Urinary bladder (tissue), 4 donors: ENCODE data around the gene ARL8B. TPM values are rescaled to one million over a fixed set of nuclear protein-coding genes. Genes with fewer than 3 reads are reported as not detected.
A peak's percentile ranks its signal among the peaks of the same experiment; 100 is the strongest.
"Not testable (repeated sequence)": the region's sequence is repeated elsewhere in the genome, so short reads cannot be mapped to it uniquely, and the experiment has no call there.

Experiments
- DNase-seq: peaks from one replicate; pipeline ENCODE4 v3.0.0-alpha.2; 2015; ENCODE audit errors: extremely low spot score
- H3K27ac ChIP-seq: one replicate; pipeline ENCODE4 v1.5.1; 2013; ENCODE audit warnings: low read depth, mild to moderate bottlenecking, moderate library complexity
- H3K36me3 ChIP-seq: one replicate; pipeline ENCODE4 v1.6.1; 2013; ENCODE audit warnings: mild to moderate bottlenecking, moderate library complexity; ENCODE audit not compliant: insufficient read depth
- H3K4me1 ChIP-seq: one replicate; pipeline ENCODE4 v1.6.1; 2013; ENCODE audit warnings: mild to moderate bottlenecking, moderate library complexity; ENCODE audit not compliant: insufficient read depth
- H3K4me3 ChIP-seq: one replicate; pipeline ENCODE4 v1.5.1; 2013; ENCODE audit warnings: low read depth, low read length
- WGBS: extraction: QIAGEN DNeasy Blood & Tissue Kit; methylation state at CpG from one replicate; pipeline ENCODE4 v1.1.7; 2013; 5-methylcytosine and 5-hydroxymethylcytosine counted together
- polyA plus RNA-seq: library from polyadenylated mRNA; stranded (reverse); fragments of 200-250 nt; gene quantifications from one replicate; pipeline ENCODE4 v1.2.3, GENCODE V29; 2013
- total RNA-seq: library from RNA; depleted of rRNA; stranded (reverse); fragments of >200 nt; gene quantifications from one replicate; pipeline ENCODE4 v1.2.3, GENCODE V29; 2014
- donor health status: healthy with polysubstance abuse.
- donor health status: healthy.

Gene ARL8B
- total and polyA plus RNA-seq, 2 donors: 58.9 to 91.3 TPM

DNA sequence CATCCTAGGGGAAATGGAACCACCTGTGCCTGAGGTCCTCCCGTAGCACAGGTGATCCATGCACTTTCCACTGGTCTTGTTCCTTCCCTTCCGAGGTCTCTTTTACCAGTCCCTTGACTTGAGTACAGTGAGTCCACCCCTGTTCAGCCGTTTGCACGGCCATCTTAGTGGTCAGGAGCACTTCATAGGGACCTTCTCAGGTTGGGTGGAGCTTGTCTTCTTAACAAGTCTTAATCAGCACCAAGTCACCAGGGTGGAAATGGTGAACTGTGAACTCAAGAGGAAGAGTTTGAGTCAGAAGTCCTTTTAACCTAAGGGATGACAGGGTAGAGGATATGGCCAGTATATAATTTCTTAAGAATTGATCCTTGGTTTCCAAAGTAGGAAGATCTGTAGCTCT, 21.4 kb downstream of the ARL8B start:
- WGBS: 99% methylated on average over 4 of the region's 4 CpGs
- H3K4me1 ChIP-seq: no peaks in the 10 kb centered on the region

DNA sequence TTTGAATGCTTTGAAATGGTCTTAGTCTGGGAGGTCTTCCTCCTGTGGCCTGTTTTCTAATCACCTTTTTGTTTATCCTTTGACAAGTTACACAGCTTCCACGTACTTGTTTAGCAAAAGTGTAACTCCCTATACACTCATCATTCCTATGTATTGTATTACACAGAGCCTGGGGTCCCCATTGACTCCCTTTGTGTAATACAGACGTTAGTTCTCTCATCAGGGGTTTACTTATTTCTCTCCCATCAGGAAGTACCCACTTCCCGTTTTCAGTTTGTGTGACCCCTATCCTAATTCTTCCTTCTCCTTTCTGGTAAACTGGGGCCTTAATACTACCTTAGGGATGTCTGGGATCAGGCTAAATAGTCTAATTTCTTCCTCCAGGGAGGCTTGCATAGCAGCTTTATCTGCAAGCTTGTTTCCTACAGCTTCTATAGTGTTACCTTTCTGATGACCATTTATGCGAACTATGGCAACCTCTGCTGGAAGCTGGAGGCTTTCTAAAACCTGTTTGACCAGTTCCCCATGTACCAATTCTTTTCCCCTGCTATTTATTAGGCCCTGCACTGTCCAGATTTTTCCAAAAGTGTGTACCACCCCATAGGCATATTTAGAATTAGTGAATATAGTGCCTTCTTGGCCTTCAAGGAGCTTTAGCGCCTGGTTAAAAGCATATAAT, 22.4 kb downstream of the ARL8B start:
- no peak for DNase-seq
- H3K27ac ChIP-seq: no peak overlapping the region
- no peaks in the 10 kb centered on the region for H3K4me1 ChIP-seq
- 93% methylated on average over 5 of the region's 5 CpGs for WGBS
- no peak overlapping the region for H3K4me3 ChIP-seq
- no peaks in the 10 kb centered on the region for H3K36me3 ChIP-seq

More for the DNA sequence above, 21.4 kb downstream of the ARL8B start:
- Histone ChIP-seq H3K27ac (no peak overlapping the region), H3K4me3 (no peak overlapping the region), H3K36me3 (no peaks in the 10 kb centered on the region)
- DNase-seq: no peak

DNA sequence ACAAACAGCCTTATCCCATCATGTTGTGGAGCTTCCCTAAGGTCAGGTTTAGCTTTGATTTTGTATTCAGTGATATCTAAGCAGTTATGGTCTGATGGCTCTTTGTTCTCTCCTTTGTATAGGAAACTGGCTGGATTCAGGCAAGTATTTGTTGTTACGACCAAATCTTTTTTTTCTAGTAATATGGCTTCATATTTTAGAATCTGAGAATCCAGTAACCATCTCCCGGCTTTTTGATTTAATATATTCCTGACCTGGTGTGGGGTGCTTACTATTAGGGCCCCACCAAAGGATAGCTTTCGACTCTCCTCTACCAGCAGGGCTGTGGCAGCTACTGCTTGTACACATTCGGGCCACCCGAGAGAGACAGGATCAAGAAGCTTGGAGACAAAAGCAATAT, 23.0 kb downstream of the ARL8B start:
- no peak for DNase-seq
- Histone ChIP-seq H3K4me1 (no peaks in the 10 kb centered on the region), H3K4me3 (no peak overlapping the region), H3K27ac (no peak overlapping the region), H3K36me3 (no peaks in the 10 kb centered on the region)
- 88% methylated on average over 5 of the region's 5 CpGs for WGBS

DNA sequence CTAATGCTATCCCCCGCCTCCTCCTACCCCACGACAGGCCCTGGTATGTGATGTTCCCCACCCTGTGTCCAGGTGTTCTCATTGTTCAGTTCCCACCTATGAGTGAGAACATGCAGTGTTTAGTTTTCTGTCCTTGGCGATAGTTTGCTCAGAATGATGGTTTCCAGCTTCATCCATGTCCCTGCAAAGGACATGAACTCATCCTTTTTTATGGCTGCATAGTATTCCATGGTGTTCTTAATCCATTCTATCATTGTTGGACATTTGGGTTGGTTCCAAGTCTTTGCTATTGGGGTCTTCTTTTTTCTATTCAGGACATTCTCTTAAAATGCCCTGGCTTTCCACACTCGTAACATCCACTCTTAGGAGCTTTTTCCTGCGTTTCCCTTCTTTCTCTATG, 25.1 kb downstream of the ARL8B start:
- not testable (repeated sequence) for H3K4me1 ChIP-seq, H3K4me3 ChIP-seq, H3K27ac ChIP-seq, DNase-seq, H3K36me3 ChIP-seq
- 98% methylated on average over 5 of the region's 5 CpGs for WGBS

DNA sequence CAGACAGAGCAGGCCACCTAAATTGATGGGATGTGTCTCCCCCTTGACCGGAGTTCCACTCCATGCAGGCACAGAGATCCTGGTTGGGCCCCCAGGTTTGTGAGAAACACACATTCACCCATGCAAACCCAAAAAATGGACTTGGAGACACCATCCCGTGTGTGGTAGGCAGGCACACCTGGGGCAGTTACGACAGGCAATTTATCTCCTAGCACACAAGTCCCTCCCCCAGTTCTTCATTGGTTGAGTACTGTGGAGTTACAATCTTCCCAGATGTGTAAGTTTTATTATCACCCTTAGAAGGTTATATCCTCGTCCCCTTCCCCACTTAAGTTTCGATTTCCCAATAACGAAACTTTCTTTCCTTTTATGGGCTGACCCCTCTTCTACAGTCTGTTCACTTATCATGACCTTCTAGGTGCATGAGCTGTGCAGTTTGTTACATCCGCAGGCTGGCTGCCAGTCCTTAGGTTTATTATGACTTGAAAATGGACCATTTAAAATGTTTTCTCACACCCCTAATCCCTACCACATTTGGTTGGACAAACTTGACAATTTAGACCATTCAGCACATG, 27.3 kb downstream of the ARL8B start:
- WGBS: 80% methylated on average over 7 of the region's 7 CpGs
- Histone ChIP-seq H3K4me3 (no peak overlapping the region), H3K27ac (no peak overlapping the region), H3K4me1 (no peaks in the 10 kb centered on the region), H3K36me3 (no peaks in the 10 kb centered on the region)
- DNase-seq: no peak

DNA sequence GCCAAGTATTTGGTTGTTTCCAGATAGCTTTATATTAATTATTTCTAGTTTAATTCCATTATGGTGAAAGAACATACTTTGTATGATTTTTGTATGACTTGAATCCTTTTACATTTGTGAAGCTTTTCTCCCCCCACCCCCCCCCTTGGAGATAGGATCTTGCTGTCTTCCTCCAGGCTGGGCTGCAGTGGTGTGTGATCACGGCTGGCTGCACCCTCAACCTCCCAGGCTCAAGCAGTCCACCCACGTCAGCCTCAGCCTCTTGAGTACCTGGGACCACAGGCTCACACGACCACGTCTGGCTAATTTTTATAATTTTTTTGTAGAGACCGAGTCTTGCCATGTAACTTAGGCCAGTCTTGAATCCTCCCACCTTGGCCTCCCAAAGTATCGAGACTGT, 29.5 kb downstream of the ARL8B start:
- H3K4me1 ChIP-seq: no peaks in the 10 kb centered on the region
- H3K4me3 ChIP-seq: no peak overlapping the region
- no peaks in the 10 kb centered on the region for H3K36me3 ChIP-seq
- DNase-seq: no peak
- no peak overlapping the region for H3K27ac ChIP-seq
- WGBS: 94% methylated on average over 6 of the region's 6 CpGs

DNA sequence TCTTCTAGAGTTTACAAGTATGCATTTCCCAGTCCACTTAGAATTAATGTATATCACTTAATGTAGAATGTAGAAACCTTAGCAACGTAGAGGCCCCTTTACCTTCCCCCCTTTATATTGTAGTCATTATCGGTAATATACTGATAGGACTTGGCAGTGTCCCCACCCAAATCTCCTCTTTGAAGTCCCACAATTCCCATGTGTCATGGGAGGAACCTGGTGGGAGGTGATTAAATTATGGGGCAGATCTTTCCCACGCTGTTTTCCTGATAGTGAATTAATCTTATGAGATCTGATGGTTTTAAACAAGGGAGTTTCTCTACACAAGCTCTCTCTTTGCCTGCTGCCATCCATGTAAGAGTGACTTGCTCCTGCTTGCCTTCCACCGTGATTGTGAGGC, 31.0 kb downstream of the ARL8B start:
- WGBS: 82% methylated on average over 4 of the region's 4 CpGs
- Histone ChIP-seq H3K36me3 (no peaks in the 10 kb centered on the region), H3K4me3 (no peak overlapping the region), H3K4me1 (peaks cover under 1% of the 10 kb centered on the region), H3K27ac (no peak overlapping the region)
- DNase-seq: no peak

DNA sequence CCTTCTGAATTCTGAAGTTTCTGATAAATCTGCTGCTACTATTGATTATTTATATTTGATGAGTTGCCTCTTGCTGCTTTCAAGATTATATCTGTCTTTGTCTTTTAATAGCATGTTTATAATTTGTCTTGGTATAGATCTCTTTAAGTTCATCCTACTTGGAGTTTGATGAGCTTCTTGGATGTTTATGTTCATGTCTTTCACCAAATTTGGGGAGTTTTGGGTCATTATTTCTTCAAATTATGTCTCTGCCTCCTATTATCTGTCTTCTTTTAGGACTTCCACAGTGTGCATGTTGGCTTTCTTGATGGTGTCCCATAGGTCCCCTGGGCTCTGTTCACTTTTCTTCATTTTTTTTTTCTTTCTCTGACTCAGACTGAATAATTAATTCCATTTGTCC, 33.1 kb downstream of the ARL8B start:
- Histone ChIP-seq H3K4me3 (no peak overlapping the region), H3K4me1 (peaks cover 2% of the 10 kb centered on the region), H3K27ac (no peak overlapping the region), H3K36me3 (no peaks in the 10 kb centered on the region)
- DNase-seq: no peak

DNA sequence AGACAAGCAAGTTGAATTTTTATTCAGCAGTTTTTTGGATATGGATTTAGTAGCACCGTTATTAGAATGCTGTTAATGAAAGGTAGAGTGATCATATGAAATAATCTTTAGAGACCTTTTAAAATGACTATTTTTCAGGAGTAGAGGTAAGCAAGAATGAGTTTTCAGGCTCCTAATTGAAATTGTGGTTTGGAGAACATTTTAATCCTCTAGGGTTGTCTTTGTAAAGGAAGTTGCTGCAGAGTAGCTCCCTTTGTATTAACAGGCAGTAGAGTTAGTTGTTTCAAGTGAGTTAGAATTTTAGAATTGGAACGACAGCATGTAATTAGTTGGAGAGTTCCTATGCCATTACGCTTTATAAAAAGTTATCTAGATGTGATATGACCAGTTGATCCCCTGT, 38.2 kb downstream of the ARL8B start:
- Histone ChIP-seq H3K4me1 (peaks cover 4% of the 10 kb centered on the region), H3K36me3 (no peaks in the 10 kb centered on the region), H3K27ac (peak overlapping the region; percentile 2), H3K4me3 (no peak overlapping the region)
- WGBS: 80% methylated on average over 3 of the region's 3 CpGs
- DNase-seq: no peak

DNA sequence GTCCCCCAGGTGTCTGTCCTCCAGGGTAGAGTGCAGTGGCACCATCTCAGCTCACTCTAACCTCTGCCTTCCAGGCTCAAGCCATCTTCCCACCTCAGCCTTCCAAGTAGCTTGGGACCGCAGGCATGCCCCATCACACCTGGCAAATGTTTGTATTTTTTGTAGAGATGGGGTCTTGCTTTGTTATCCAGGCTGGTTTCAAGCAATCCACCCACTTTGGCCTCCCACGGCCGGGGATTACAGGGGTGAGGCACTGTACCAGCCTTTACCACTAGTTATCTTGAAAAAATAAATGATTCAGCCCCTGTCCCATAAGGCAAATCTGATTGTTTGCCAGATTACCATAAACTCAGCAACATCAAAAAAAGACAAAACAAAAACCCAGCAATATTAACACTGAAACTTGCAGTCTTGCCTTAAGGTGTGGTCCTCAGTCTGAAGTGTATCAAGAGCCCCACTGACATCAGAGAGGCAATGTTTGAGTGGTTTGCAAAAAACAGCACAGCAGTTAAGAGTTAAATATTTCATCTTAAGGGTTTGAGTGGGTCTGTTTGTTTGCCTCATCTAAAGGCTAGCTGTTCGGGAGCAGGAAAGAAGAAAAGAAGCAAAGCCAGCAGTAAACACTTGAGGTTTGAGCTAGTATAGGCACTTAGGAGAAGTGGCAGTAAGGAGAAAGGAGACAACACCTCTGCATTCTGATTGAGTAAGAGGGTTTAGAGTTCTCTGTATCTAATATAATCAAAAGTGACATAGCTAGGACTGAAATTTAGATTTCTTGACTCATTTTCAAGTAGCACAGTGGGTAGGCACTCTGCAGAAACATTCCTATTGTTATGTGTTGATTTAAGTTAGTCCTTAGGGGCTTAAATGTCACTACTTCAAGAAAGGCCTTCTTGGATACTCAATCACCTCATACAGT, 39.1 kb downstream of the ARL8B start:
- WGBS: 71% methylated on average over 4 of the region's 4 CpGs
- Histone ChIP-seq H3K36me3 (no peaks in the 10 kb centered on the region), H3K4me1 (peaks cover 4% of the 10 kb centered on the region), H3K27ac (no peak overlapping the region), H3K4me3 (no peak overlapping the region)
- no peak for DNase-seq

DNA sequence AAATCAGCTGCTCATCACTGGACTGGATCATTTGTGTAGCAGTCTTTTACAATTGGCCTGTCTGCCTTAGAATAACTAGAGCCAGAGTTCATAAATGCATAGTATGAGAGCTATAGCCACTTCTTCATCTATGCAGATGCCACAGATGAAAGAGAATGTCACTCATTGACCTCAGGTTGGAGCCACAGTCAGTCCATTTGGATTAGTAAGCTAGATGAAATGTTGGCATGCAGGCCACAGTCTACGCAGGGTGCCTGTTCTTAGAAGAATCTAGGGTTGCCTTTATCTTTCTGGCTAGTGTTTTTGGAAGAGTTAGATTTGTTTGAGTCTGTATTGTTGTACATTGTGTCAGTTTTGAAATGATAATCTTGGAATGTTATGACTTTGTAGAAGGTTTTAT, 40.0 kb downstream of the ARL8B start:
- DNase-seq: no peak
- peaks cover 4% of the 10 kb centered on the region for H3K4me1 ChIP-seq

DNA sequence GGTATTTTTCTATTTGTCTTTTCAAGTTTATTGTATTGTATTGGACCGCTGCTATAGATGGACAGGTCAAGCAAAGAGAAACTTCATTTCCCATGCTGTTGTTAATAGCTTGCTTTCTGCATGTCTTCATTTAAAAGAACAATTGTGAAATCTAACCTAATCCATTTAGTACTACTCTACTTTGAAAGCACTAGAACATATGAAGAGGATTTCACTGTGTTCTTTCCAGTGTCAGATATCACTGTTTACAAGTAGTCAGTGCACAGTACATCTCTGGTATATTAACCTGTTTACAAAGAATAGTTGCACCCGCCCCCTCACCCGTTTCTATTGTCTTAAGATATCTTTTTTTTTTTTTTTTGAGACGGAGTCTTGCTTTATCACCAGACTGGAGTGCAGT, 43.6 kb downstream of the ARL8B start:
- Histone ChIP-seq H3K36me3 (no peaks in the 10 kb centered on the region), H3K4me3 (no peak overlapping the region), H3K27ac (no peak overlapping the region), H3K4me1 (peaks cover 2% of the 10 kb centered on the region)
- no peak for DNase-seq
- 96% methylated on average over 4 of the region's 4 CpGs for WGBS

More for the DNA sequence above, 40.0 kb downstream of the ARL8B start:
- Histone ChIP-seq H3K4me3 (no peak overlapping the region), H3K36me3 (no peaks in the 10 kb centered on the region), H3K27ac (no peak overlapping the region)
- WGBS: 61% methylated on average over 1 of the region's 1 CpG

DNA sequence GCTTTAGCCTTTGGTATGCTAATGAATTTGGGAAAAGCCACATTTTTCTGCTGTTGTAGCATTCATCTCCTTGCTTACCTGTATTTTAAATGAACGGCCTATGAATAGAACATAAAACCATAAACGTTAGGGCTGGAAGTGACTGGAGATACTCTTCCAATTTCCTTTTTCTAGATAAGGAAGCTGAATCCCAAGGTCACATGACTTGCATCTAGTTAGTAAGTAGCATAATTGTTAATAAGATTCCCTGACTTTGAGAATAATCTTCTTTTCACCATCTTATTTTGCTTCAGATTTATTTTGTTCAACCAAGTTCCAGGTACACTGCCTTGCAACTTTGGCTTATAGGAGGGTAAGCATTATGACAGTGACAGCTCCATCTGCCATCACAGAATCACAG, 44.8 kb downstream of the ARL8B start:
- Histone ChIP-seq H3K4me3 (no peak overlapping the region), H3K36me3 (no peaks in the 10 kb centered on the region), H3K27ac (no peak overlapping the region), H3K4me1 (no peaks in the 10 kb centered on the region)
- 73% methylated on average over 2 of the region's 2 CpGs for WGBS
- no peak for DNase-seq

DNA sequence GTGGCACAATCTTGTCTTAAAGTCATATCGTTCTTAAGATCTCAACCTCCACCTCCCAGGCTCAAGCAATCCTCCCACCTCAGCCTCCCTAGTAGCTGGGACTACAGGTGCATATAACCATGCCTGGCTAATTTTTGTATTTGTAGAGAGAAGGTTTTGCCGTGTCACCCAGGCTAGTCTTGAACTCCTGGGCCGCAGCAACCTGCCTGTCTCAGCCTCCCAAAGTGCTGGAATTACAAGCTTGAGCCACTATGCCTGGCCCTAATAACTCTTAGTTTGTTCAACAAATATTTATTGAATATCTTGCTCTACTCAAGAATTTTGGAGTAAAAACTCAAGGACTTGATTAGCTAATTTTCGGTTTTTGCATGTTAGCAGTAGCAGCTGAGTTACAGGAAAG, 46.0 kb downstream of the ARL8B start:
- no peak overlapping the region for H3K4me3 ChIP-seq
- no peaks in the 10 kb centered on the region for H3K36me3 ChIP-seq
- WGBS: 96% methylated on average over 4 of the region's 4 CpGs
- H3K4me1 ChIP-seq: no peaks in the 10 kb centered on the region
- no peak for DNase-seq
- no peak overlapping the region for H3K27ac ChIP-seq
